HG02642 (cell line): Measurements from ENCODE around the gene KRTAP10-5.
"Not testable (repeated sequence)": the region's sequence is repeated elsewhere in the genome, so short reads cannot be mapped to it uniquely, and the experiment has no call there.

Experiments
- ATAC-seq: cut with Tn5 transposase; IDR thresholded peaks from one replicate; pipeline ENCODE4 v1.9.1; 2021; ENCODE audit warnings: mild to moderate bottlenecking; ENCODE audit not compliant: unreplicated experiment, poor library complexity

KRTAP10-5 gene, protein sequence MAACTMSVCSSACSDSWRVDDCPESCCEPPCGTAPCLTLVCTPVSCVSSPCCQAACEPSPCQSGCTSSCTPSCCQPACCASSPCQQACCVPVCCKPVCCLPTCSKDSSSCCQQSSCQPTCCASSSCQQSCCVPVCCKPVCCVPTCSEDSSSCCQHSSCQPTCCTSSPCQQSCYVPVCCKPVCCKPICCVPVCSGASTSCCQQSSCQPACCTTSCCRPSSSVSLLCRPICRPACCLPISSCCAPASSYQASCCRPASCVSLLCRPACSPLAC

DNA sequence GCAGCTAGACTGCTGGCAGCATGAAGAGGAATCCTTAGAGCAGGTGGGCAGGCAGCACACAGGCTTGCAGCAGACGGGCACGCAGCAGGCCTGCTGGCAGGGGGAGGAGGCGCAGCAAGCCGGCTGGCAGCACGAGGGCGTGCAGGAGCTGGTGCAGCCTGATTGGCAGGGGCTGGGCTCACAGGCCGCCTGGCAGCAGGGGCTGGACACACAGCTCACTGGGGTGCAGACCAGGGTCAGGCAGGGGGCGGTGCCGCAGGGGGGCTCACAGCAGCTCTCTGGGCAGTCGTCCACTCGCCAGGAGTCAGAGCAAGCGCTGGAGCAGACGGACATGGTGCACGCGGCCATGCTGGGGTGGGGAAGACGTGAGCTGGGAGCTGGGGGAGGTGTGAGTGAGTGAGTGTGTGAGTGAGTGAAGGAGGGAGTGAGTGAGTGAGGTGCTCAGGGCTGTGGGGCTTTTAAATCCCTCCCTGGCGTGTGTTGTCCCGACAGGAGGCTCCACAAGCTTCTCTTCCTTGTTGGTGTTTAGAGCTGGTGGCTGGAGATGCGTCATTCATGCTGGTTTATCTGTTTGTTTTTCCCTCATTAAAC, at the start of gene KRTAP10-5:
Gene KRTAP10-5 (minus strand): TSS at position 374 of the 591 bp plus-strand sequence. CDS start 26 bp downstream, at position 348.
- not testable (repeated sequence) for ATAC-seq

DNA sequence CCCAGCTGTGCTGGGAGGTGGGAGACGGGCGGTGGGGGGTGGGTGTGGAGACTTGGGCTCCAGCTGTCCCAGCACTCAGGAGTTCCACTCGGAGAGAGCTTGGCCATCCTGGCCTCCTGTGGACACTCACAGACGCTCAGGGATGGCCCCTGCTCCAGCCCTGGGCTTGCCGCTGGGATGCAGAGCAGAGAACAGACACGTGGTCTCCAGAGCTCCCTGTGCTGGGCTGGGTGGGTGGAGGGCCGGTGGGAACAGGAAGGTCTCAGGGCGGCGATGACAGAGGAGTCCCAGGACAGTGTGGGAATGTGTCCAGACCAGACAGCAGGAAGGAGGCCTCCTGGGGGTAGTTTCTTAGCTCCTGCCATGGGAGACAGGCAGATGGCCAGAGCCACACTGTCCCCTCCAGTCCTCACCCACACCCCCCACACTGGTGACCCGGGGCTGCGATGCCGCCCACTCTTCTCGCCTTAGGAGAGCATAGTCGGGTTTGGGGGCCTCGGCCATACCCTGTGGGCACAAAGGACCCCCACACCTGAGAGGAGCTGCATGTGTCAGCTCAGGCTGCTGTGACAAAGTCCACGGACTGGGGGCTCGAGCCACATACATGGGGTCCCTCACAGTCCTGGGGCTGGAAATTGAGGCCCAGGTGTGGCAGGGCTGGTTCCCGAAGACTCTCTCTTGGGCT, 48.4 kb upstream of the KRTAP10-5 start:
- no peak for ATAC-seq

DNA sequence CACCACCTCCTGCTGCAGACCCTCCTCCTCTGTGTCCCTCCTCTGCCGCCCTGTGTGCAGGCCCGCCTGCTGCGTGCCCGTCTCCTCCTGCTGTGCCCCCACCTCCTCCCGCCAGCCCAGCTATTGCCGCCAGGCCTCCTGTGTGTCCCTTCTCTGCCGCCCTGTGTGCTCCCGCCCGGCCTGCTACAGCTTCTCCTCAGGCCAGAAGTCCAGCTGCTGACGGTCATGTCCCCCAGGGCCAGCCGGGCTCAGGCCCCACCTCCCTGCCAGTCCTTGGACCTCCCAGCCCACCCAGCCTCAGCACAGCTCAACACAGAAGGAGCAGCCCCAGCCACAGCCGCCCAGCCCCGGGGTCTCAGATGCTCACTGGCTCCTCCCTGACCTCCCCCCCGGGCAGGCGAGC, 47.4 kb upstream of the KRTAP10-5 start:
- ATAC-seq = not testable (repeated sequence)

DNA sequence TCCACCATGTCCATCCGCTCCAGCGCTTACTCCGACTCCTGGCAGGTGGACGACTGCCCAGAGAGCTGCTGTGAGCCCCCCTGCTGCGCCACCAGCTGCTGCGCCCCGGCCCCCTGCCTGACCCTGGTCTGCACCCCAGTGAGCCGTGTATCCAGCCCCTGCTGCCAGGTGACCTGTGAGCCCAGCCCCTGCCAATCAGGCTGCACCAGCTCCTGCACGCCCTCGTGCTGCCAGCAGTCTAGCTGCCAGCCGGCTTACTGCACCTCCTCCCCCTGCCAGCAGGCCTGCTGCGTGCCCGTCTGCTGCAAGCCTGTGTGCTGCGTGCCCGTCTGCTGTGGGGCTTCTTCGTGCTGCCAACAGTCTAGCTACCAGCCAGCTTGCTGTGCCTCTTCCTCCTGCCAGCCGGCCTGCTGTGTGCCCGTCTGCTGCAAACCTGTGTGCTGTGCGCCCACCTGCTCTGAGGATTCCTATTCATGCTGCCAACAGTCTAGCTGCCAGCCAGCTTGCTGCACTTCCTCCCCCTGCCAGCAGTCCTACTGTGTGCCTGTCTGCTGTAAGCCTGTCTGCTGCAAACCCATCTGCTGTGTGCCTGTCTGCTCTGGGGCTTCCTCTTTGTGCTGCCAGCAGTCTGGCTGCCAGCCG, 46.9 kb upstream of the KRTAP10-5 start:
- ATAC-seq = not testable (repeated sequence)

DNA sequence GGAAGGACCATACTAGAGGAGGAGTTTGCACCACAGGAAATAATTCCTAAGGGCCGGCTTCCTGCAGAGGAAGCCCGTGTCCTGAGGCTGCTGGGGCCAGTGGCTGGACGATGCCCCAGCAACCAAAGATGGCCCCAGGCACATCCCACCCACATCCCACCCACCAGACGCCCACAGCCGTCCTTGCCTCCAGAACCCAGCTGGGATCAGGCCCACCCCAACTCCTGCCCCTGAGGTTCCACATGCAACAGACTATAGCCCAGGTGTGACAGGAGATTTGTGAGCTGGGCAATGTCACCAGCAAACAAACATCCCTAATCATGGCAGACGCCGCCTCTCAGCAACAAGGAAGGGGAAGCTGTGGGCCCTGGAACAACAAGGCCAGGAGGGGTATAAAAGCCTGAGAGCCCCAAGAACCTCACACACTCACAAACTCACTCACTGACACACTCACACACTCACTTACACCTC, 46.3 kb upstream of the KRTAP10-5 start, which contains the start of gene KRTAP10-9:
Gene KRTAP10-9 (plus strand): TSS at position 421 of the 471 bp plus-strand sequence. CDS start 79 bp downstream, outside the sequence.
- no peak for ATAC-seq

DNA sequence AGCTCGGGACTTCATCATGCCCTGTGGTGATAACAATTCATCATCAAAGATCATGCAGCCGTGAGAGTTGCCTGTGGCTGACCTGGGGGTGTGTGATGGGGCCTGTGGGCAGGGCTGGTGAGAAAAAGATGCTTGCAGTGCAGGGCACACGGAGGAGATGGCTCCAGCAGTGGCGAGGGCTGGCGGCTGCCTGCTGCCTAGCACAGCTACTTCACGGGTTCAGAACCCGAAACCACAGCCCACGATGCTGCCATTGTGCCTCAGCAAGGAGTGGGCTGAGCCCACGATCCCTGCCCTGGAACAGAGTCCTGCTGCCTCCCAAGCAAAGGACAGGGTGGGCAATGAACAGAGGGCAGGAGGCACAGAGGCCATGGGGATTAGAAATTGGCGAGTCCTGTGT, 45.9 kb upstream of the KRTAP10-5 start:
- ATAC-seq = no peak

DNA sequence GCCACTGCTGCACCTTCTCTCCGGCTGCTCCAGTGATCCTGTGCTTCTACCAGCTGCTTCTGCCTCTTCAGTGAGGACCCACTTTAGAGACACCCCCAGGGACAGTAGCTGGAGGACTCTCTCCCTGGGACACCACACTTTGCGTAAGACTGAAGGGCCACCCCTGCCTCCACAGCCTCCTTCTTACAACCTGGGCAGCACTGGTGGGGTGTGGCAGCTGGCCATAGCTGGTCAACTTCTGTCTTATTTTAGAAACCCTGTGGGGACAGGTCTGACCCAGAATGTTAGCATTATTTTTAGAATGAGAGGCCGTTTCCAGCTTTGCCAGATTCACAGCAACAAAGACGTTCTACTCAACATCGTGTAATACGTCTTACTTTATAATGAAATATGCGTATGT, 45.4 kb upstream of the KRTAP10-5 start:
- ATAC-seq = no peak

DNA sequence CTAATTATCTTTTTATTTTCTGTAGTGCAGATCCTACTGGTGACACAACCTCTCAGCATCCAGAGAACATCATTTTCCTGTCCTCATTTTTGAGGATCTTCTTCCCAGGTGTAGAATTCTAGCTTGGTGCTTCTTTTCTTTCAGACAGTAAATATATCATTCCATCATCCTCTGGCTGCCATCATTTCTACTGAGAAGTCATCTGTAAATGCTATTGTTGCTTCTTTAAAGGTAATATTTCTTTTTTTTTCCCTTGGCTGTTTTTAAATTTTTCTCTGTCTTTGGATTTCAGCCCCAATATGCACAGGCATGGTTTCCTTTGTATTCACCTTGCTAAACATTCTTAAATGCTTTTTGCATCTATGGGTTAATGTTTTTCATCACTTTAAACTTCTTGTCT, 43.2 kb upstream of the KRTAP10-5 start:
- no peak for ATAC-seq

DNA sequence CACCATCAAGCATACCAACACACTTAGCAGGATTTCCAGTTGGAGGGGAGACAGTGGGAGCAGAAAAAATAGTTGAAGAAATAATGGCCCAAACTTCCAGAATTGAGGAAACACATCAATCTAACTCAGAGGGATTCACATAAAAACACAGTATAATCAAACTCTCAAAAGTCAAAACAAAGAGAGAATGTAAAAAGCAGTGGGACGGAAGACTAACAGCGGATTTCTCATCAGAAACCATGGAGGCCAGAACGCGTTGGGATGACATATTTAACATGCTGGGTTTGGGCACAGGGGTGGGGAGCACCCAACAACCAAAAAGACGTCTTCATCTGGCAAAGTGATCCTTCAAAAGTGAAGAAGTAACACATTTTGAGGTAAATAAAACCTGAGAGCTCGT, 39.5 kb upstream of the KRTAP10-5 start:
- ATAC-seq = no peak

DNA sequence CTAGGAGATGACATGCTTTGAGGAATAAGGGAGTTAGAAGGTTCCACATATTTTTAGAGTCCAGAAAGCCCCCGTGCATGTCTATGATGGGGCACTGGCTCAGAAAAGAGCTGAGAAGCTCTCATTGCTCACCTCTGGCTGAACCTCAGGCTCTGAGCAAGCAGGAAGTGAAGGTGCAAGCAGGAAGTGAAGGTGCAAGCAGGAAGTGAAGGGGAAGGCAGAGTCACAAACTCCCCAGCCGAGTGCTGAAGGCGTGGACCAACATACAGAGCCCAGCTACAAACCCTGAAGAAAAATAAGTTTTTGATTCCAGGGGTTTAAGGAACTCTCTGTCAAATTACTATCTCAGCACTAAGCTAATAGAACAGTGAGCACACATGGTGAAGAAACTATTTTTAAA, 38.5 kb upstream of the KRTAP10-5 start:
- ATAC-seq = no peak

DNA sequence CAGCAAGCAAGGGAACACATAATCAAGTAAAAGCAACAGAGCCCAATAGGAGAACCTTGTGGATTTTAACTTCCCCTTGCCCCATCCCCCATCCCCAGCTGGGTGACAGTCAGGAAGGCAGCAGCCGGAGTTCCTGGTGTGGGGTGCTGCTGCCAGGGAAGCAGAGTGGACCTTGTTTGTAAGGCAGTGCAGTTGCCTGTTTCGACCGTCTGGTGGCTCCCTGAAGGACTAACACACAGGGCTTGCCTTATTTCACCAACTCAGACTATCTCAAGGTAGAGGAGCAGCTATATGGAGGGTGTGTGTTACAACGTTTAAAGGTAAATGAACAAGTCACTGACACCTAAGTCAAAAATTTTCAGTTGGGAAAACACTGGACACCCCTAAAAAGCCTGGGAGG, 38.1 kb upstream of the KRTAP10-5 start:
- no peak for ATAC-seq

DNA sequence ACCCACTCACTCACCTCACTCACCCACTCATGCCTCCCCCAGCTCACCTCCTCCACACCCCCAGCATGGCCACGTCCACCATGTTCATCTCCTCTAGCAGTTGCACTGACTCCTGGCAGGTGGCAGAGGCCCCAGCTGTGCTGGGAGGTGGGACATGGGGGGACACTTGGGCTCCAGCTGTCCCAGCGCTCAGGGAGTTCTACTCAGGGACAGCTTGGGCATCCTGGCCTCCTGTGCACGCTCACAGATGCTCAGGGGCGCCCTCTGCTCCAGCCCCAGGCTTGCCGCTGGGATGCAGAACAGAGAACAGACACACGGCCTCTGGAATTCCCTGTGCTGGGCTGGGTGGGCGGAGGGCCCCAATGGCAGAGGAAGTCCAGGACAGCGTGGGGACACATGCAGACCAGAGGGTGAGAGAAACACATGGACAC, 36.7 kb upstream of the KRTAP10-5 start:
- no peak for ATAC-seq

DNA sequence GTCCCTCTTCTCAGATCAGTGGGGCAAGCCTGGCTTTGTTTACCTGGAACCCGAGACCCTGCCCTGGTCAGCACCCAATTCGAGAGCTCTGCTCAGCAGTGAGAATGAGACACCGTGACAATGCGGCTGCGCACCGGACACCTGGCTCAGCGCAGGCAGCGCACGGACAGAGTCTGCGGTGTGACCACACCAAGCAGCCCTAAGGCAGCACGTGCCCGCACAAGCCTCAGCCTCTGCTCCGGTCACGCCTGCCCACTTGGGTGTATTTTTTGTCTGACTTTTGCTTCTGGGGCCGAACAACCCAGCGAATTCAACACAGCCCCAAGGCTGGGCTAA, 36.2 kb upstream of the KRTAP10-5 start:
- no peak for ATAC-seq

DNA sequence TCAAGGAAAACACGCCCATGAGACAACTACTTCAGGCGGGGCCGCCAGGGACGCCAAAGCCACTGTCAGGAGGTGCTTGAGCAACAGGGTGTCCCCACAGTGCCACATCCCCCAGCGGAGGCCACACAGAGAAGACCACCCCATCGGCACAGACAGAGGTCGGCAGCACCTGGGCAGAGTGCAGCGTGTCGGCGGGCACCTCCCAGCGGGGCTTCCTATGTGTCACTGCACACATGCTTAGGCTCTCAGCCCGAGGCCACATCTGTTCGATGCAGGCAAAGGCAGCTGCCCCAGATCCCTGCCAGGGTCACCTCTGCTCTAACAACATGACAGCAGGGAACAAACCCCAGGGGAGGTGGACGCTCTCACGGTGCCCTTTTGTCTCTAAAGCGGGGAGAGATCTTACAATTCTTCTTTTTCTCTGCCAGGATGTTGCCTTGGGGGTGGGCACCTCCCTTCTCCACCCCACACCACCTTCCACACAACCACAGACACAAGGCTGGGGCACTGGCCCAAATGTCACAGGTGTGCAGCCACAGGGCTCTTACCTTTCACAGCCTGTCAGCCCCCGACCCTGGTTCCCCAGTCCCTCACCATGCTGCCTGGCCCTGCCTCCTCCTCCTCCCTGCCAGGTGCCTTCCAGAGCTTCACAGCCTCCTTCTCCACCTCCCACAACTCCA, 35.6 kb upstream of the KRTAP10-5 start:
- no peak for ATAC-seq

DNA sequence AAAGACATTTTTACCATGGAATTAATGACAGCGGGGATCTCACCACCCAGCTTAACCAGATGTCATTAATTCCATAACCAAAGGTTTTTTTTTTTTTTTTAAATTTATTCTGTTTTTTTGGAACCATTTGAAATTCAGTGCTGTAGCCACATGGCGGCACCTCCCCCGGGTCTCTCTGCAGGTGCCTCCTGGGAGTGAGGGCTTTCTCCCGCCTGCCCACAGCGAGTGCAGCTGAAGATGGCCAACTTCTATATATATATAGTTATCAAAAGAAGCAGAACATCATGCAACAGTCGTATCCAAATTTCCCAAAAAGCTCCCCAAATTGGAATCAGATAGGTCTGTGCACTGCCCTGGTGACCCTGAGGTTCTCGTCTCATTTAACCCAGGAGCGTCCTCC, 35.1 kb upstream of the KRTAP10-5 start:
- no peak for ATAC-seq

DNA sequence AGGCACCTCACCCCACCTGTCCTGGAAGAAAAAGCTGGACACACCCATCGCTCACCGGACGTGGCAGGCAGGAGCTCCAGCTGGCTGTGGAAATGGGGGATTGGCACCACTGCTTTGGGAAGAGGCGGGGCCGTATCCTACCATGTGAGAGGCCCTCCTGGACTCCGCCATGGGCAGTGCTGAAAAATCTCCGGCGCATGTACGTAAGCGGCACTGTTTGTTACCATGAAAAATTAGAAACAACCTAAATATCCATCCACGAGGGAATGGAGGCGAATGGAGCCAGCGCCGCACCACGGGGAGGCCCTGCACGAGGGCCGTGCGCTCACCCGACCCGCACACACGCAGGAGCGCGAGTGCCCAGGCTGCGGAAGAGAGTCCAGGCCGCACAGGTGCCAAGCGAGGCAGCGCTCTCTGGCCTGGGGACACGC, 34.6 kb upstream of the KRTAP10-5 start:
- ATAC-seq = no peak

DNA sequence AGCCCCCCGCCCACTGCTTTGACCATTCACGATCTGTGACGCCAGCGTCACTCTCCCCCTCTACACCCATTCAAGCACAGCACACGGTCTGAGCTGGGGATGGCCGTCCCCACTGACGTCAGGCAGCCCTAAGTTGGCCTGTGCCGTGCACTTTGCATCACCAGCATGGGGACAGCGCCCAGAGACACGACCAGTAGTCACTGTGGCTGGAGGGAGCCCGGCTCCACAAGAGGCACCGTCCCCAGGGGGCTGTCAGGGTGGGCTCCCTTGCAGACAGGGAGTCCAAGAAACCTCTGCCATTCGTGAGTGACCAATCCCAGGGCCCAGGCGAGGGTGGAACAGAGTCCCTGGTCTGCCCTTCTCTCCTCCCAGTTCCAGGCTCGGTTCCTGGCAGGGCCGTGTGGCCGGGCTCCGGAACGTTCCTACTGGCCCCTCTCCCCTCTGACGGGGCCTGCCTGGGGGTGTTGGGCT, 33.8 kb upstream of the KRTAP10-5 start:
- no peak for ATAC-seq

DNA sequence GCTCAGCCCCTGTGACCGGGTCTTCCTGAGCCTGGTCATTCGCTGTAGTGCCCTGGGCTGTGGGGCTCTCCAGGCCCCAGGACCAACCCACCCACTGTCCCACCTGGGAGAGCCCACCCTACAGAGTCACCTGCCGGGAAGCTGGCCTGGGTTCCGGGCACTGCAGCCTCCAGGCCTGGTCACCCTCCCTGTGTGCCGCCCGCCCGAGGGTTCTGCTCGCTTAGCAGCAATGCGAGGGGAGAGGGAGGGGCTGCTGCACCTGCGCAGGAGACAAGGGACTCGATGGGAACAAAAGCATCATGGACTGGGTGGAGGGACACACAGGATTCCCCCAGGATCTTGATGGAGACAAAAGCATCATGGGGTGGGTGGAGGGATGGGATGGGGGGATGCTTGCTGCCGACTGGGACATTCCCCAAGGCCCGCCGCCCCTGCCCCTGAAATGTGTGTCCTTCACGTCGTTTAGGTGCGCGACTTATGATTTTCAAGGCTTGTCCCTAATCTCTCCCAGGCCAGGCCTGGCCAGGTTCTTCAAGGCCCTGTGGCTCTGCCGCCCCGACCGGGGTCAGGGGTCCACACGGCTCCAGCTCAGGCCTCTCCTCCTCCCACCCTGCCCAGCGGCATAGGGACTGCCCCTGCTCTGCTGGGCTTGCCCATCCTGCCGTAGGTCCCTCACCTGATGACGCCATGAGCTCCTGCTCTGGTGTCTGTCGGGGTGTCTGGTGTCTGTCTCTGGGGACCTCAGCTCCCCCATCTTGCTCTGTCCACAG, 33.2 kb upstream of the KRTAP10-5 start:
- no peak for ATAC-seq

DNA sequence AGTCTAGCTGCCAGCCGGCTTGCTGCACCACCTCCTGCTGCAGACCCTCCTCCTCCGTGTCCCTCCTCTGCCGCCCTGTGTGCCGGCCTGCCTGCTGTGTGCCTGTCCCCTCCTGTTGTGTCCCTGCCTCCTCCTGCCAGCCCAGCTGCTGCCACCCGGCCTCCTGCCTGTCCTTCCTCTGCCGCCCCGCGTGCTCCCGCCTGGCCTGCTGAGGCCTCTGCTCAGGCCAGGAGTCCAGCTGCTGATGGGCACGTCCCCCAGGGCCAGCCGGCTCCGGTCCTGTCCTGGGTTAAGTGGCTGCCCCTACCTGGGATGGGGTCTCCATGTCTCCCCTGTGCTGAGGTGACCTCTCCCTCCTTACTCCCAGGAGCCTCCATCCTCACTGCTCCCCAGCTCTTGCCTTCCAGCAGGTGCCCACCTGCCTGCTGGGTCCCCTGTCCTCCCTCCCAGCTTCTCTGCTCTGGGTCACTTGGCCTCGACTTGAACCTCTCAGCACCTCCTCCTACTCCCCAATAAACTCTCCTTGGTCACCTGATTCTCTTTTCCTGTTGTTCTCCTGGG, 32.3 kb upstream of the KRTAP10-5 start:
- no peak for ATAC-seq
